Subcutaneous adipose tissue (tissue), 4 donors: Measurements from ENCODE around the gene METTL3. TPM values are rescaled to one million over a fixed set of nuclear protein-coding genes. Genes with fewer than 3 reads are reported as not detected.

ENCODE experiments used
- total RNA-seq, 4 donors: library from RNA; depleted of rRNA; stranded (reverse); fragments of >200 nt; gene quantifications; one replicate each; pipeline ENCODE4 v1.1.0, GENCODE V29; 2016
- TF ChIP-seq, protein P1 (sequence below): fragments of 450-650 bp; IDR thresholded peaks from one replicate; pipeline ENCODE4 v1.5.1; 2016; ENCODE audit warnings: low read depth, mild to moderate bottlenecking, control low read depth, antibody characterized with exemption, moderate library complexity

The METTL3 gene
- total RNA-seq, 4 donors from 2014 or later = 29.8 to 46.9 (median 40.1) TPM

DNA sequence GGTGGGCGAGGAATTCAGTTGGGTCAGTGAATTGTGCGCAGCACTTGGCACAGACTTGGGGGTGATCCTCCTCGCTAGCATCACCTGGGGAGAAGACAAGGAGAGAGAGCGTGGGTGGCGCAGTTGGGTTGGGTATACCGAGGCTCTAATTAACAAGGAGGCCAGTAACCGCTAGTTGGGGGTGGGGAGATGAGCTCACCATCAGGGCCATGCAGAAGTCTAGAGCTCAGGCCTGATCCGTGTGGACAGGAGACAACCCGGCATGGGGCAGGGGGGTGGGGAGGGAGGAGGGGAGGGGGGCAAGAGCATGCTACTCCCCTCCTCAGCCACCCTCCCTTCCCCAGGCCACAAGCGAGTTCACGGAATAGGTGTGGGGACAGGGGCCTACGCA is 14.4 kb upstream of the METTL3 start:
- TF ChIP-seq, protein P1, sequence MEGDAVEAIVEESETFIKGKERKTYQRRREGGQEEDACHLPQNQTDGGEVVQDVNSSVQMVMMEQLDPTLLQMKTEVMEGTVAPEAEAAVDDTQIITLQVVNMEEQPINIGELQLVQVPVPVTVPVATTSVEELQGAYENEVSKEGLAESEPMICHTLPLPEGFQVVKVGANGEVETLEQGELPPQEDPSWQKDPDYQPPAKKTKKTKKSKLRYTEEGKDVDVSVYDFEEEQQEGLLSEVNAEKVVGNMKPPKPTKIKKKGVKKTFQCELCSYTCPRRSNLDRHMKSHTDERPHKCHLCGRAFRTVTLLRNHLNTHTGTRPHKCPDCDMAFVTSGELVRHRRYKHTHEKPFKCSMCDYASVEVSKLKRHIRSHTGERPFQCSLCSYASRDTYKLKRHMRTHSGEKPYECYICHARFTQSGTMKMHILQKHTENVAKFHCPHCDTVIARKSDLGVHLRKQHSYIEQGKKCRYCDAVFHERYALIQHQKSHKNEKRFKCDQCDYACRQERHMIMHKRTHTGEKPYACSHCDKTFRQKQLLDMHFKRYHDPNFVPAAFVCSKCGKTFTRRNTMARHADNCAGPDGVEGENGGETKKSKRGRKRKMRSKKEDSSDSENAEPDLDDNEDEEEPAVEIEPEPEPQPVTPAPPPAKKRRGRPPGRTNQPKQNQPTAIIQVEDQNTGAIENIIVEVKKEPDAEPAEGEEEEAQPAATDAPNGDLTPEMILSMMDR = no peak

DNA sequence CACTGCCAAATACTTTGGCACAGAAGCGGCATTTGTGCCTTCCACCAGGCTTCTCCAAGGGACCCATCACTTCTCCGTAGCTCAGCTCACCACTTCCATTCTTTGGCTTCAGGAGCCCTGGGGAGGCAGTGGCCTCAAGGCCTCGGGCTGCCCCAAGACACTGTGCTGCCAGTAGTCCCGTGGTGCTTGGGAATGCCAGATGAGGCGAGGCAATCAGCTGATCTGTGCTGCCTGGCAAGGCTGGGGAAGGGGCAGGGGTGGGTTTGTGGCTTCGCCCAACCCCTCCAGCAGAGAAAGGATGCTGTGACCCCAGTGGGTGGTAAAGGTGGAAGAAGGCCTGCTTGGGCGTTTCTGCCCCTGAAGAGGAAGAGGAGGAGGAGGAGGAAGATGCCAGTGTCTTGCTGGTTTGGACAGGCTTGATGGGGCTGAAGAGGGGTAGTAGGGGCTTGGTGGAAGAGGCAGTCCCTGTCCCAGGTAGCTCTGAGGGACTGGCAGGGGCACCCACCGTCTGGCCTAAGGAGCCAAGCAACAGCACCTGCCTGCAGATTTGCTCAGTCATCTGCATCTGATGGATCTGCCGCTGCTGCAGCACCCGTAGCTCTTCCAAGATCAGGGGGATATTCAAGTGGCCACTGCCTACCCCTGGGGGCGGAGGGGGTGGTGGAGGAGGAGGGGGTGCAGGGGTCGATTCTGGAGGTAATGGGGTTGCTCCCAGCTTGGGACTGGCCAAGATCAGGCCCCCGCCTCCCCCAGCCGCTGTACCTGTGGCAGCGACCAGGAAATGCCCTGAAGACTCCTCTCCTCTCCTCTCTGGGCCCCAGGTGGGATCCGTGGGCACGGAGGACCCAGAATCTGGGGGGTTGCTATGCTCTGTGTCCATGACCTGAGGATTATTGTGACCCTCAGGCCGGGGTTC is 13.7 kb upstream of the METTL3 start:
- TF ChIP-seq, protein P1 = no peak

DNA sequence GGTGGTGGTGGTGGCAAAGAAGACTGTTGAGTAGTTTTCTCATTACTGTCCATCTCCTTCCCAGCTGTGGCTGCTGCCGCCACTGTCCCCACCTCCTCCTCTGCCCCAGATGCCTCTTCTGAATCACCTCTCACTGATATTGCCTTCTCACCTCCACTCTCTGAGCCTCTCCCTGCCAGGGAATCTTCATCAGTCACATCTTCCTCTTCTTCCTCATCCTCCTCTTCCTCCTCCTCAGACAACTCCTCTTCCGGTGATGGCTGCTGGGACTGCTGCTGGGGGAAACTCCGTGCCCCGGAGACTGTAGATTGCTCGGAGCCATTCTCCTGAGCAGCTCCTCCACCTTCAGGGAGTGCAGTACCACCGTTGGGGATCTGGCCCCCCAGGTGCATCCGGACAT is 12.1 kb upstream of the METTL3 start:
- TF ChIP-seq, protein P1 = no peak

DNA sequence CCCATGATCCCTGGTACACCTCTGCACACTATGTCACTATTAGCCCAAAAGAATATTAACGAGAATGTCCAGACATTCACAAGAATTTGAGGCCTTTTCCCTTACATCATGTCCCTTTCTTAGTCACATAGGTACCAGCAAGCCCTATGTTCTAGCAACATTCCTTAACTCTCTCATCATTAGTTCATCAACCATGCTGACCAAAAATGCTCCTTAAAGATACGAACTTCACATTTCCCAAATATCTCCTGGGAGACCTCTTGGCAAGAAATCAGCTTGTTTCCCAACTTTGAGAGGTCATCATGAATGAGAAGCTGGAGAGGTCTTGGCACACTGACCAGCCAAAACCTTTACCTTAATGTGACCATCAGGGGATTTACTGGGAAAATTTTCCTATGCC is 10.4 kb upstream of the METTL3 start:
- TF ChIP-seq, protein P1 = no peak

DNA sequence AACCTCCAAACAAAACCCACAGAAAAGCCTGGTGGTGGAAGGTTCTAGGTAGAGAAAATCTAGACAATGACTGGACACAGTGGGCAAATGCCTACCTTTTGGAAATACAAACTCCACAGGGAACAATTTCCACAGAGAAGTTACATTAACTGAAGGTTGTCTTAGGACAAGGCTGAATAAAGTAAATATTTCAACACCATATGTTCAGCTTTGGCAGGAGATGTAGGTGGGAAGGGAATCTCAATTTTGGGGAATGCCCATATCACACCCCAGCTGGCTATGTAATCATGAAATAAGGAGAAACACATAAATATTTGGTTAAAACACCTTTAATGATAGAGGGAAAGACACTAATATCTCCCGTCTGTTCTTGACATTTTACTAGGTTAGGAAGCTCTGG is 9.6 kb upstream of the METTL3 start:
- TF ChIP-seq, protein P1 = no peak

DNA sequence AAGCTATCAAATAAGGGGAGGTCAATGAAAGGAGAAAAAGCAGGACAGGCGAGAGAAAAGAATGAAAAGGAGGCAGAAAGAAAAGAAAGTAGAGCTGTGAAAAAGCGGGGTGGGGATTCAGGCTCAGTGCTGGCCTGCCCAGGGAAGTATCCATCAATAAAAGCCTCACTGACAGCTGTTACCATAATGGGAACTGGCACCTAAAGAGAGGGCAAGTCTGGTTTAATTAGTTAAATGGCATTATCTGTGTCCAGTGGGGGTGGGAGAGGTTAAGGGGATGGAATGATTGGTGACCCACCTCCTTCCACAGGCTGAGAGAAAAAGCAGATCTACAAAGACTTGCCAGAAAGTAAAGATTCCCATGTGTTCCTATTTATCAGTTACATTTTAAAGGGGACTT is 7.6 kb upstream of the METTL3 start:
- TF ChIP-seq, protein P1 = no peak

DNA sequence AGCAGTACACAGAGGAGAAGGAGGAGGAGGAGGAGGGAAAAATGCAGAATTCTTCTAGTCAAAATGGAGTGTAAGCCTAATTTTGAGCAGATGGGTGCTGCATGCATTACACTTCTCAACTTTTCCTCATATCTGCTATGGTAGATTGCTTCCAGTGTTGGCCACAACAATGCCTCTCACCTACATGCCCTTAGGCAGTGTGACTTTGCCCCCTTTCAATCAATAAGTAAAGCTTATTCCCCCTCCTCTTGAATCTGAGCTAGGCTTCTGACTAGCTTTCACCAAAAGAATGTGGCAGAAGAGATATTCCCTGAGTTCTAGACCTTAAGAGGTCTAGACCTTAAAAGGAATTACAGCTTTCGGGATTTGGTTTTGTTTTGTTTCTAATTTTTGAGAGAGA is 3.2 kb upstream of the METTL3 start:
- TF ChIP-seq, protein P1 = no peak
